ENCODE results near the gene VASP.

Gene VASP

GRCh38 chr19:45556835-45557234, 49.6 kb downstream of the VASP start:
- H3K4me3 ChIP-seq (ENCODE audit: low read depth, low read length): no peak overlapping the region
- no peak for TF ChIP-seq CTCF (IDR thresholded peaks at IDR 0.05; ENCODE audit: low read depth, low read length)
- no peak for TF ChIP-seq MAX (IDR thresholded peaks at IDR 0.05; ENCODE audit: low read depth, low read length)
- TF ChIP-seq MYC (IDR thresholded peaks at IDR 0.05; ENCODE audit: low read depth, low read length): no peak
- no peak for TF ChIP-seq POLR2A (IDR thresholded peaks at IDR 0.05; ENCODE audit: extremely low read depth, insufficient read length)
- DNase-seq (ENCODE audit: low read depth): no peak

DNA sequence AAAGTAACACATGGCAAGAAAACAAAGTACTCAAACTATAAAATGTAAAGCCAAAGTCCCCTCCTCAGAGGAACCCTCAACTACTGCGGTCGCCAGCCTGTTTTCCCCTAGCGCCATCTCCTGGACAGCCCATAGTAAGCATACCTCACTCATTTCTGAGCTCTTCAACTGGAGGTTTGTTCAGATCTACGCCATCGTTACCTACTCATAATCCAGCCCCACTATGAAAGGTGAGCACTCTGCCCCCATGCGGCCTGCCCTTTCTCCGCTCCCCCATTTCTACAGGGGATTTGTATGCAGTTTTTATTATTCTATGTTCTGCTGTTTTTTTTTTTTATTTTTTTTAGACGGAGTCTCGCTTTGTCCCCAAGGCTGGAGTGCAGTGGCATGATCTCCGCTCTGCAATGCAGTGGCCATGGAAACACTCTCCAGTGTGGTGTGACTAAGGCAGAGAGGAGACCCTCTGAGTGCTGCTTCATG, 51.2 kb downstream of the VASP start:
- DNase-seq (ENCODE audit: low read depth): peak; percentile 75
- TF ChIP-seq MAX (IDR thresholded peaks at IDR 0.05; ENCODE audit: low read depth, low read length): no peak
- no peak for TF ChIP-seq MYC (IDR thresholded peaks at IDR 0.05; ENCODE audit: low read depth, low read length)
- TF ChIP-seq POLR2A (IDR thresholded peaks at IDR 0.05; ENCODE audit: extremely low read depth, insufficient read length): no peak
- peak; percentile 66 for TF ChIP-seq CTCF (IDR thresholded peaks at IDR 0.05; ENCODE audit: low read depth, low read length)
- no peak overlapping the region for H3K4me3 ChIP-seq (ENCODE audit: low read depth, low read length)

GRCh38 chr19:45560038-45560437, 52.8 kb downstream of the VASP start:
- H3K4me3 ChIP-seq (ENCODE audit: low read depth, low read length): no peak overlapping the region
- no peak for DNase-seq (ENCODE audit: low read depth)
- TF ChIP-seq POLR2A (IDR thresholded peaks at IDR 0.05; ENCODE audit: extremely low read depth, insufficient read length) (no peak), MAX (IDR thresholded peaks at IDR 0.05; ENCODE audit: low read depth, low read length) (no peak), CTCF (IDR thresholded peaks at IDR 0.05; ENCODE audit: low read depth, low read length) (no peak), MYC (IDR thresholded peaks at IDR 0.05; ENCODE audit: low read depth, low read length) (no peak)

GRCh38 chr19:45560686-45561085, 53.4 kb downstream of the VASP start:
- no peak overlapping the region for H3K4me3 ChIP-seq (ENCODE audit: low read depth, low read length)
- no peak for DNase-seq (ENCODE audit: low read depth)
- TF ChIP-seq MYC (IDR thresholded peaks at IDR 0.05; ENCODE audit: low read depth, low read length) (no peak), CTCF (IDR thresholded peaks at IDR 0.05; ENCODE audit: low read depth, low read length) (no peak), MAX (IDR thresholded peaks at IDR 0.05; ENCODE audit: low read depth, low read length) (no peak), POLR2A (IDR thresholded peaks at IDR 0.05; ENCODE audit: extremely low read depth, insufficient read length) (no peak)

DNA sequence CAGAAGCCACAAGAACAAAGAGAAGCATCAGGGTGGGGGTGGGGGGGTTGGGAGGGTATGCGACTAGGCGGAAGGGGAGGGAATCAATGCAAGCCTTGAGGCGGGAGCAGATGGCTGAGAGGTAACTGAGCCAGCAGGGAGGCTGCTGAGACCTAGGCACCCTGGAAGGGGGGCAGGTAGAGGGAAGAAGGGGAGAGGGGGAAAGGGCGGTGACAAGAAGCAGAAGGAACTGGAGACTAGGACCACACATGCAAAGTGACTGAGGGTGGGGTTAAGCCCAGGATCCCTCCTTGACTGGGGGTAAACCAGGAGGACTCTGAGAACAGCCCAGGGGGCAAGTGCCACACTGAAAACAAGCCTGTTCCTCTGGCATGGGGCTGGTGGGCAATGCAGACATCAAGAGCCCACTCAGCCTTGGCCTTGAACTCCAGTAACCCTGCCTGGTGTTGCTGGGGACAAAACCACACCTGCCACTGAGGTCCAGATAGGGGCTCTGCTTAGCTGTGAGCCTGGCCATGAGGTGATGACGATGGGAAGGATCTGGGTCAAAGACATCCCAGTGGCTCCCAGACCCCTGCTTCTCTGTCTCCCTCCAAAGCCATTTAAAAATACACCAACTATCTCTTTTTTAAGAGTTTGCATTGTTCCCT, 57.0 kb downstream of the VASP start:
- DNase-seq (ENCODE audit: low read depth): no peak
- TF ChIP-seq POLR2A (IDR thresholded peaks at IDR 0.05; ENCODE audit: extremely low read depth, insufficient read length): no peak
- TF ChIP-seq MAX (IDR thresholded peaks at IDR 0.05; ENCODE audit: low read depth, low read length): no peak
- no peak for TF ChIP-seq MYC (IDR thresholded peaks at IDR 0.05; ENCODE audit: low read depth, low read length)
- no peak for TF ChIP-seq CTCF (IDR thresholded peaks at IDR 0.05; ENCODE audit: low read depth, low read length)
- H3K4me3 ChIP-seq (ENCODE audit: low read depth, low read length): no peak overlapping the region
